H1 (cell line): ENCODE results near the gene RTN4RL2. TPM values are rescaled to one million over a fixed set of nuclear protein-coding genes. Genes with fewer than 3 reads are reported as not detected.
A peak's percentile ranks its signal among the peaks of the same experiment; 100 is the strongest.

Experiments
- BACH1 ChIP-seq: IDR thresholded peaks from 2 replicates; pipeline ENCODE4 v1.6.1; 2012; ENCODE audit warnings: low read length, improper control_type of control experiment
- CHD2 ChIP-seq: IDR thresholded peaks from 2 replicates; pipeline ENCODE4 v1.6.1; 2012; ENCODE audit warnings: low read length, improper control_type of control experiment
- CTBP2 ChIP-seq: IDR thresholded peaks from 2 replicates; pipeline ENCODE4 v1.7.0; 2011; ENCODE audit warnings: borderline replicate concordance, mild to moderate bottlenecking, moderate library complexity, mixed read lengths, low read length; ENCODE audit not compliant: insufficient read depth, insufficient read length
- EP300 ChIP-seq, 2 experiments: IDR thresholded peaks; 1 replicate in 1 of 2; 2 replicates in 1 of 2; pipeline ENCODE4 v1.6.1; 2011 to 2012; ENCODE audit warnings: low read depth in 2 of 2, low read length in 2 of 2, mild to moderate bottlenecking in 2 of 2, borderline replicate concordance in 1 of 2, inconsistent platforms in 1 of 2, moderate library complexity in 1 of 2
- EZH2 ChIP-seq: fragments of 200-600 bp; sonication (generic); IDR thresholded peaks from 2 replicates; pipeline ENCODE4 v1.7.1; 2012; ENCODE audit warnings: low read depth, mild to moderate bottlenecking, moderate library complexity, low read length, inconsistent platforms; ENCODE audit not compliant: severe bottlenecking
- HDAC6 ChIP-seq: IDR thresholded peaks from one replicate; pipeline ENCODE4 v1.7.1; 2012; ENCODE audit warnings: low read depth, mild to moderate bottlenecking, inconsistent platforms, low read length, moderate library complexity
- KDM1A ChIP-seq: fragments of 200-600, 300-600 bp; sonication (generic); IDR thresholded peaks from 2 replicates; pipeline ENCODE4 v1.7.1; 2016; ENCODE audit warnings: mild to moderate bottlenecking, low read length, borderline replicate concordance
- KDM5A ChIP-seq: fragments of 200-600 bp; IDR thresholded peaks from 2 replicates; pipeline ENCODE4 v1.7.1; 2012; ENCODE audit warnings: mild to moderate bottlenecking, low read length, inconsistent platforms, mixed read lengths
- RNF2 ChIP-seq: fragments of 200-900, 300-1000 bp; sonication (generic); IDR thresholded peaks from 2 replicates; pipeline ENCODE4 v1.7.1; 2016; ENCODE audit warnings: borderline replicate concordance, low read depth, mild to moderate bottlenecking, antibody characterized with exemption, low read length; ENCODE audit not compliant: poor library complexity, severe bottlenecking; ENCODE audit errors: missing control alignments
- SAP30 ChIP-seq: fragments of 300-600 bp; sonication (generic); IDR thresholded peaks from 2 replicates; pipeline ENCODE4 v1.7.1; 2012; ENCODE audit warnings: low read length, moderate library complexity, mild to moderate bottlenecking, inconsistent platforms; ENCODE audit not compliant: insufficient read depth, insufficient replicate concordance
- SIN3A ChIP-seq, 2 experiments: IDR thresholded peaks in 1 of 2; conservative IDR thresholded peaks in 1 of 2; 2 replicates each; pipeline ENCODE4 v1.6.1; 2011 to 2012; ENCODE audit warnings: low read length in 2 of 2, improper control_type of control experiment in 1 of 2, low read depth in 1 of 2, mild to moderate bottlenecking in 1 of 2
- SRF ChIP-seq: IDR thresholded peaks from 2 replicates; pipeline ENCODE4 v1.6.1; 2011; ENCODE audit warnings: mild to moderate bottlenecking, low read depth, low read length, moderate library complexity
- TAF1 ChIP-seq: IDR thresholded peaks from 2 replicates; pipeline ENCODE4 v1.6.1; 2011; ENCODE audit warnings: mild to moderate bottlenecking, low read depth, low read length
- TAF7 ChIP-seq: optimal IDR thresholded peaks from 2 replicates; pipeline ENCODE3; 2011; ENCODE audit warnings: low read depth, mild to moderate bottlenecking, inconsistent platforms, low read length, moderate library complexity, borderline replicate concordance
- TEAD4 ChIP-seq: IDR thresholded peaks from 2 replicates; pipeline ENCODE4 v1.6.1; 2012; ENCODE audit warnings: low read depth, low read length, inconsistent platforms, mixed read lengths
- ZNF274 ChIP-seq: IDR thresholded peaks from 2 replicates; pipeline ENCODE4 v1.7.0; 2012; ENCODE audit warnings: low read length, borderline replicate concordance; ENCODE audit errors: extremely low read depth
- polyA plus RNA-seq, 7 experiments: library from polyadenylated mRNA; depleted of rRNA in 3 of 7; stranded (reverse) in 5 of 7; unstranded in 2 of 7; fragments of >200 nt in 5 of 7; fragments of 200-250 nt in 2 of 7; gene quantifications; 1 replicate in 5 of 7; 2 replicates in 1 of 7; 4 replicates in 1 of 7; pipeline versions ENCODE4 v1.2.1 to v1.2.3, GENCODE V29; 2011 to 2013; ENCODE audit warnings: missing spikeins in 2 of 7, mixed read lengths in 2 of 7
- total RNA-seq: library from RNA; stranded (reverse); fragmentation: NEBNext Ultra II Directional; extraction: Animal tissue kit (Norgen Biotek cat#: 25700); gene quantifications from 2 replicates; pipeline ENCODE4 v1.2.1, GENCODE V29; 2021
- TF ChIP-seq, protein P1 (sequence below), 3 experiments: IDR thresholded peaks; 1 replicate in 2 of 3; 2 replicates in 1 of 3; pipeline versions ENCODE4 v1.5.1 to v1.6.1; 2011; ENCODE audit warnings: low read length in 3 of 3, mild to moderate bottlenecking in 3 of 3, inconsistent platforms in 2 of 3, low read depth in 1 of 3, moderate library complexity in 1 of 3; ENCODE audit not compliant: insufficient read depth in 1 of 3; ENCODE audit errors: control extremely low read depth in 1 of 3
- TF ChIP-seq, protein P2 (sequence below): IDR thresholded peaks from 2 replicates; pipeline ENCODE4 v1.6.1; 2012; ENCODE audit warnings: inconsistent platforms

The RTN4RL2 gene
- total and polyA plus RNA-seq, 2 of the 8 experiments (the other 6 are each of a cell fraction or from before 2014, with no cell fraction given): 11.4 to 23.7 TPM

DNA sequence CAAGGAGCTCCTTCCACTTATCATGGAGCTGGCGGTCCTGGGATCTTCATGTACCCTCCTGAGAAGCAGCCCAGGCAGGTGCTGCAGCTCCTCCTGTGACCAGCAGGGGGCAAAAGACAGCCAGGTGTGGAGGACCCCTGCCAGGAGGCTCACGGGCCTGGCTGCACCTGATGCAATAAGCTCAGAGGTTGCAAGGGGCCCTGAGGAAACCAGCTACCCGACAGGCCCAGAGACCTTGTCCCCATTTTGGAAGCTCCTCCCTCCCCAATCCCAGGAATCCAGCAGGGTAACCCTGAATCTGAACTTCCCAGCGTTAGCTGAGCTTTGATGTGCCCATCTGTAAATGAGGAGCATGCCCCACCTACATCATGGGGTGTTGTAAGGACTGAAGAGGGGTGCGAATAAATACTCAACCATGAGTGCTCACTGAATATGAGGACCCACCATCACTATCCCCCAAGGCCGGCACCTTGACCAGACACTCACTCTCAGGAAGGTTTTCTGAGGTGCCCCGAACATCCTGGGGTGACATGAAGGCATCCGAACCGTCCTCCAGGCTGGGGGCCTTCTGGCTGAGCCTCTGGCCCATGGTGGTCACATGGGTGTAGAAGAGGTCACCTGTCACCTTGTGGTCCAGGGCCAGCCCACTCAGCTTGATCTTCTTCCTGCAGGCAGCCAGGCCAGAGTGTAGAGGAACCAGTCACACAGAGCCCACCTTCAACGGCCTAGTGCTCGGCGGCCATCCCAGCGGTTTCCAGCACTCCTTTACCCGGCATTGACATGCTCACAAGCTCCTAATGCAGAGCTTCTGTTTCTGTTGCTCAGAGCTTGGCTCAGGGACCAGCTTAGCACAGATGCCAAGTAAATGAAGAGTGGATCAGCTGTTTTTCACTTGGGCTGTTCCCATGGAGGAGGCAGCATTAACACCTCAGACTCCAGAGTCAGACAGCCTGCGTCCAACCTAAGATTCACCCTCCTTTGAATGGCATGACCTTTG, 33.5 kb downstream of the RTN4RL2 start (continued):
- TF ChIP-seq HDAC6 (no peak), RNF2 (no peak), EZH2 (no peak), TEAD4 (0 out of 2 replicates have a peak, but pooled peaks have one; percentile 18), SAP30 (no peak), EP300 (IDR thresholded peaks at IDR 0.05; ENCODE audit: borderline replicate concordance in 1 of 2, low read depth in 2 of 2, low read length in 2 of 2) (peak in 1 of 2 experiments; percentile 81; a peak in 1 of 3 replicates), BACH1 (no peak), CHD2 (peak; percentile 66; the same call in 1 of the 2 replicates), KDM1A (peak; percentile 68; the same call in 1 of the 2 replicates), SRF (no peak), TAF1 (peak; percentile 46; the same call in 1 of the 2 replicates), ZNF274 (no peak), TAF7 (peak; percentile 64), KDM5A (no peak), CTBP2 (peak; percentile 31), SIN3A (conservative IDR thresholded peaks at IDR 0.05 in 1 of 2, IDR thresholded peaks at IDR 0.05 in 1 of 2; ENCODE audit: low read depth in 1 of 2, low read length in 2 of 2) (peak in 1 of 2 experiments; percentile 47; a peak in 1 of 4 replicates)
- TF ChIP-seq, protein P1, sequence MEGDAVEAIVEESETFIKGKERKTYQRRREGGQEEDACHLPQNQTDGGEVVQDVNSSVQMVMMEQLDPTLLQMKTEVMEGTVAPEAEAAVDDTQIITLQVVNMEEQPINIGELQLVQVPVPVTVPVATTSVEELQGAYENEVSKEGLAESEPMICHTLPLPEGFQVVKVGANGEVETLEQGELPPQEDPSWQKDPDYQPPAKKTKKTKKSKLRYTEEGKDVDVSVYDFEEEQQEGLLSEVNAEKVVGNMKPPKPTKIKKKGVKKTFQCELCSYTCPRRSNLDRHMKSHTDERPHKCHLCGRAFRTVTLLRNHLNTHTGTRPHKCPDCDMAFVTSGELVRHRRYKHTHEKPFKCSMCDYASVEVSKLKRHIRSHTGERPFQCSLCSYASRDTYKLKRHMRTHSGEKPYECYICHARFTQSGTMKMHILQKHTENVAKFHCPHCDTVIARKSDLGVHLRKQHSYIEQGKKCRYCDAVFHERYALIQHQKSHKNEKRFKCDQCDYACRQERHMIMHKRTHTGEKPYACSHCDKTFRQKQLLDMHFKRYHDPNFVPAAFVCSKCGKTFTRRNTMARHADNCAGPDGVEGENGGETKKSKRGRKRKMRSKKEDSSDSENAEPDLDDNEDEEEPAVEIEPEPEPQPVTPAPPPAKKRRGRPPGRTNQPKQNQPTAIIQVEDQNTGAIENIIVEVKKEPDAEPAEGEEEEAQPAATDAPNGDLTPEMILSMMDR (IDR thresholded peaks at IDR 0.05; ENCODE audit: control extremely low read depth in 1 of 3, insufficient read depth in 1 of 3, low read depth in 1 of 3, low read length in 3 of 3): peak; percentile 81 to 90 (median 87)
- TF ChIP-seq, protein P2, sequence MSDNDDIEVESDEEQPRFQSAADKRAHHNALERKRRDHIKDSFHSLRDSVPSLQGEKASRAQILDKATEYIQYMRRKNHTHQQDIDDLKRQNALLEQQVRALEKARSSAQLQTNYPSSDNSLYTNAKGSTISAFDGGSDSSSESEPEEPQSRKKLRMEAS: peak; percentile 90
